Stimulated activated CD4-positive, alpha-beta T cell treated with anti-CD3 and anti-CD28 coated beads, Interleukin-15, amount 100 ng/mL, for 1 hour (primary cell): ENCODE data around the gene MAMDC2.

Experiments used
- DNase-seq, 2 donors: peaks; one replicate each; pipeline ENCODE4 v3.0.0-alpha.2; 2020; ENCODE audit warnings: low read depth in 1 of 2, low spot score in 1 of 2

MAMDC2 gene

DNA sequence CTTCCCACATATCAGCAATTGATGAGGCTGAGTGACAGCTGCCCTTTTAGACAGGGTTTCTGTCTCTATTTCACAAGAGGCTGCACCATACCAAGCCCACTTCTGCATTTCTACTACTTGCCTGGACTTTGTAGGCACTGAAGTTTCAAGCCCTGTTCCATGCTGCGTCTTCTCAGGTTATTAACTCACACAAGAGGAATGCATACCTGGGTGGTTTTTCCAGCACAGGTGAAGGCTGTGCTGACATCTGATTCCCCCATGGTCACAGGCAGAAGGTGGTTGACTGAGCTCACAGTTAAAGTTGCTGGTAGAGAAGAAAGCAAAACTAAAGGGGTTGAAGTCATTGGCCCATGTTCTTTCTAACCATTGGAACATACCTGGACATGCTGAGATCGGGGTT lies 86.6 kb downstream of the MAMDC2 start:
- no peak for DNase-seq

DNA sequence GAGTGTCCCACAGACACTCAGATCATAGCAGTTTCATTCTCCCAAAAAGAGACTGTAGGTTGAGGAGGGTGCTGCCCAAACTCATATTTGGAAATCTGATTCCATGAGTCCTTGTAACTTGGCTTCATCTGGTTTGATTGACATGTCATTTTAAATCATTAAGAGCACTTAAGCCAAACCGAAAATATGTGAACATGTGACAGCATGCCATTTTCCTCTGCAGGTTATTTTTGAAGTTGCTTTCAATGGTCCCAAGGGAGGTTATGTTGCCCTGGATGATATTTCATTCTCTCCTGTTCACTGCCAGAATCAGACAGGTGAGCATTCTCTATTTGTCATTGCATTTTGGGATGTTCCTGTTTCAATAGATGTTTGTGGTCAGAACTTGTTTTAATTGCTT lies 87.6 kb downstream of the MAMDC2 start:
- DNase-seq, result no peak

DNA sequence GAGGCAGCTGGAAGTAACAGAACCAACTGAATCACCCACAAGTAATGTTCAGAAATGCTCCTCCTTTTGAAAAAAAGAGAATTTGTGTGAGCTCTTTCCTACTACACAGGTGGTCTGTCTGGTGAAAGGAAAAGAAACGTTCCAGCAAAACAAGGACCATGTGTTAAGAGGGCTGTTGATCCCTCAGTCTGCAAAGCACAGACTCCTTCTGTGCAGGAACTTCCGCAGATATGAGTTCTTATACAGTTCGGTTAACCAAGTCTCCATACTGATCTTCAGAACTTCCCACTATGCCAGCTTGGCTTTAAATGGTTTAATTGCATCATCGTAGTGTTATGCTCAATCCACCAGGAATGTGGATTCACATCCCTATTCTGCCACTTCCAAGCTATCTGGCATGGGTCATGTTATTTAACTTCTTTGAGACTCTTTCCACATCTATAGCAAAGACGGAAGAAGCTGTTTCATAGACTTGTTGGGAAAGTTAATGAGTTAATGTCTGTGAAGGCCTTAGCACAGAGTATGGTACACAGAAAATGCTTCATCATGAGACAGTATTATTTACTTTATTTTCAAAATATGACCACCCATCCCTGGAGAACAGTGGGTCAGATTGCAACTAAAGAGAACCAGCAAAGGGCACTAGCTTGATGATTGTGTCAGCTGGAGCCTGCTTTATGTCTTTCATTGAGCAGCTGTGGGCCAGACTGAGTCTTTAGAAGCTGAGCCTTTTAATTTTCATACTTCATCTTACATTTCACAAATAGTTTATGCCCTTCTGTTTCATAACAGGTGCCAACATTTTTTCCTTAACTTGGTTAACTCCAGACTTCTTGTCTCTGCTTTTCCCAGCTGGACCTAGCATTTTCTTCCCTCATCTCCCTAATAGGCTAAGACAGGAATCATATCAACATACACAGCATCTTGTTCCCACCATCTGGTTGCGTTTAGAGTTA lies 89.9 kb downstream of the MAMDC2 start:
- no peak for DNase-seq

DNA sequence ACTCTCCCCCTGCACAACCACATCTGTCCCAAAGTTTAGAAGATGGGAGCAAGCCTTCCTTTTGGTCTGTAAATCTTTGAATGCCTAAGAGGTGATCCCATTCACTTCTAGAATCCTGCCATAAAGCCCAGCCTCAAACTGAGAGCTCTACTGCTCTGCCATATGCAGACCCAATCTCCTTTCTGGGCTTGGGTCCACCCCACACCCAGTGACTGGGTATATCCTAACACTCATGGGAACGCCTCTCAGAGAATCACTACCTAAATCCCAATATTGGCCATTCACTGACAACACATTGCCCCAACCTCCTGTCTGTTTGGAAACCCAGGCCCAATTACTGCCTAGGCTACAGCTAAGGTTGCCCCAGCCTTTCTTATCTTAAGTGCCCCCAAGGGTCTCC lies 90.7 kb downstream of the MAMDC2 start:
- no peak for DNase-seq

DNA sequence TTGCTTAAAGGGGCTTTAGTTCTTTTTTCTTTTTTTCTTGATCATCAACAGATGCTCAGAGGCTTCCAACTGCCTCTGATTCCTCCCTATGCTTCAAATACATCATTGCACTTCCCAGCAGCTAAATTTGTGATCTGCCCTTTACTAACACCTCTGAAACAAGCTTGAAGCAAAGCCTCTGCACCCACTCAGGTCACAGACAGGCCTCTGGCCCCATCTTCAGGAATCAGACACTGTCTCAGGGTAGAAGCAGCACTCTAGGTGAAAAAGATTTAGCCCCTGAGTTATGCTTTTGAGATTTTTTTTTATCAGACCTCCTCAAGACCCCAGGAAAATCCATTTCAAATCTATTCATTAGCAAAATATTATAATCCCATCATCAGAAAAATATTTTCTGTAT lies 91.5 kb downstream of the MAMDC2 start:
- DNase-seq, result no peak

DNA sequence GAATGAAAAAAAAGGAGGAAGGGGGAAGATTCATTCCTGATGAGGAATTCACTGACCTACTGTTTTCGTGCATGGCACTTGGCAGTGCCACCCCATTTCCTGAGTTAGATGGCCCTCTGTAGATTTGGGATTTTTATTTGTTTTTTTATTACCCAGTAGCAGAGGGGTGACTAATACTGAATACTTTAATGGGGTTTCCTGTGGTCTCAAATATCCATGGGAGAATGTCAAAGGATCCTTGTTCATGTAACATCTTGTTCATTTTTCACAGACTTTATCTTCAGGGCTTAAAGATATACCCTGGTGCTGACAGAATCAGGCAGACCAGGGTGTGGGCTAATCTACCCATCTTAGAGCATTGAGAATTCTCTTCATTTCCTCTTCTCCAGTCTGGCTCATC lies 93.0 kb downstream of the MAMDC2 start:
- DNase-seq, result no peak

DNA sequence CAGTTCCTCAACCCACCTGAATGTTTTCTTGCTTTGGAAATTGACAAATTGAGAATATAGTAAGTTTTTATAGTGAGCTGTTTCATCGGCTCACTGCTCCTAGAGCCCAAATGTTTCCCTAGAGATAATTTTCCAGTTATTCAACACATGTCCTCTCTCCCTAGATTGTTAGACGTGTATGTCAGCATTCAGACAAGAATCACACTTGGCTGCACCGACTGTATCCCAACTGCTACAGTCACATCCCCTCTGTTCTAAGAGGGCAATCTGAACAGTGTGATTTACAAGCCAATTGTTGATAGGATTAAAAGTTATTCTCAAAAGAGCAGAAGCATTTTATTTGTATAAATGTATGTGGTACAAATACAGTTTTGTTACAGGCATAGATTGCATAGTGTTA lies 93.9 kb downstream of the MAMDC2 start:
- DNase-seq, result no peak

DNA sequence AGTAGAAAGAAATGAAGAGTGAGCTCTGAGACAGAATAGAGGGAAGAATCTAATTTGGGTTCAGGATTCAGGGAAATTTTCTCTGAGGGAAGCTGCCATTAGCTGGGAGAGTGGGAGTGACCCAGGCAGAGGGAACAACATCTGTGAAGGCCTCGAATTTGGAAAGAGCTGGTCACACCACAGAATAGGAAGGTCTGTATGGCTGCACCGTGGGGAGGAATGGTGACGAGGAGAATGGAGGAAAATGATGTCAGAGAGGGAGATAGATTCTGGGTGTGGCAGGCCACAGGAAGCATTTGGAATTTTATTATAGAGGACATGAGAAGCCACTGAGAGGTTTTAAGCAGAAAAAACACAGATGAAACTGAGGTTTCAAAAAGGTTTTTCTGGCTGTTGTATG lies 98.5 kb downstream of the MAMDC2 start:
- DNase-seq, result no peak

DNA sequence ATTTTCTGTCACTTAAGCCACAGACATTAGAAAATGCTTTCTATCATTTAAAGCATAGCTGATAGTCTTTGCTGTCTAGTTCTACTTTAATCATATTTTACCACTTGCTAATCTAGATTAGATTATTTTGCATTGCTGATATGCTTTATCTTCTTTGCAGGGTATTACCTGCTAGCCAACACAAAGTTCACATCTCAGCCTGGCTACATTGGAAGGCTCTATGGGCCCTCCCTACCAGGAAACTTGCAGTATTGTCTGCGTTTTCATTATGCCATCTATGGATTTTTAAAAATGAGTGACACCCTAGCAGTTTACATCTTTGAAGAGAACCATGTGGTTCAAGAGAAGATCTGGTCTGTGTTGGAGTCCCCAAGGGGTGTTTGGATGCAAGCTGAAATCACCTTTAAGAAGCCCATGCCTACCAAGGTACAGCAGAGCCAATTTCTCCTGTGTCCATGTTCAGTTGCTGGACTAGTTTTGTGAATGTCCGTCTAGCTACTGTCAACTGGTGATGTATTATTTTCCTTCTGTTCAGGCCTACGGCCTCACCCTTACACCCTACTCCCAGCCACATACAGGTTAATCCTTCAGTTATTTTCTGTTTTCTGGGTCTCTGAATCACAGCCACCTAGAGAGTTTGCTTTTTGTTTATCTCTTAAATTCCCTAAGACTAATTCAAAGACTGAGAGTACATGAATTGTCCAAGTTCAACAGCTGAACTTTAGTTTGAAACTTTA lies 99.9 kb downstream of the MAMDC2 start:
- no peak for DNase-seq

DNA sequence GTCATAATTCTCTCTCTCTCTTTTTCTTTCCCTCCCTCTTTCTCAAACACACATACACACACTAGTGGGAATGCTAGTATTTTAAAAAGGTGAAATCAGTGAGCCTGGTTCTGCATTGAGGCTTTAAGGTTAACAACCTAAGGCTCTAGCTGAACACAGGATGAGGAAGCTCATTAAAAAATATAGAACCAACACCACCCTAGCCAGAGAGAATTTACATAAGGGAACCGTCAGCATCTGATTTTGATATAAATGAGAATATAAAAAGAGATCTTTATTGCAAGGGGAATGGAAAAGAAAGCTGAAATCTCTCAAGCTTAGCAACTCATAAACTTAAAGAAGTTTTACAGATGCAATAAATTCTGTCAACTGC lies 100.5 kb downstream of the MAMDC2 start:
- DNase-seq, result no peak

DNA sequence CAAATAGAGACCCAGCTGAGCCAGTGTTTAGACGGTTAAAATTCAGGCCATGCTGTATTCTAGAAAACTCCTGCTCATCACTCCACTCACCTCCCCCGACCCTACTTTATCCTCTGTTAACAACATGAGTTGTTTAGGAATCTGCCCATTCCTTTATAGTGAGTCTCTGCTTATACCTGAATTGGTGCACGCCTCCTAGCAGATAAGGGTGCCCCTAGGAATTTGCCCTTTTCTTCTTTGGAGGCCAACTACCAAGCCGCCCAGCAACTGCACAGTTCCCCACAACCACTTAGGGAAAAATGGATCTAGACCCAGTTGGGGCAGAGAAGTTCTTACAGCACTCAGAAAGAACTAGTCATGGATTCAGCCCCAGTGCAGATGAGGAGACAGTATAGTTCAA lies 102.3 kb downstream of the MAMDC2 start:
- DNase-seq, result no peak

DNA sequence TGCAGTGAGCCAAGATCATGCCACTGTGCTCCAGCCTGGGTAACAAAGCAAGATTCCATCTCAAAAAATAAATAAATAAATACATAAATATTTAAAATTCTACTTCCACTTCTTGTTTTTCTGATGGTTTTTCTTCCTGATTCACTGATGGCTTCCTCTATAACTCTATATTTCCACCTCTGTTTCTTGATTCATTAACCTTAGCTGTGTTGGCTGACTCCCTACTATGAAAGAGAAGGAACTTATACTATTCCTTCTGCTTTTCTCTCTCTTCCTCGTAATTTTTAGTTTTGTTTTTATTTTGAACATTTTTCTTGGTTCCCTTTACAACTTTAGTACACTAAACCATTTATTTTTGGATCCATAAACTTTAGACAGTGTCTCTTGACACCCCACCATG lies 103.5 kb downstream of the MAMDC2 start:
- DNase-seq, result no peak

DNA sequence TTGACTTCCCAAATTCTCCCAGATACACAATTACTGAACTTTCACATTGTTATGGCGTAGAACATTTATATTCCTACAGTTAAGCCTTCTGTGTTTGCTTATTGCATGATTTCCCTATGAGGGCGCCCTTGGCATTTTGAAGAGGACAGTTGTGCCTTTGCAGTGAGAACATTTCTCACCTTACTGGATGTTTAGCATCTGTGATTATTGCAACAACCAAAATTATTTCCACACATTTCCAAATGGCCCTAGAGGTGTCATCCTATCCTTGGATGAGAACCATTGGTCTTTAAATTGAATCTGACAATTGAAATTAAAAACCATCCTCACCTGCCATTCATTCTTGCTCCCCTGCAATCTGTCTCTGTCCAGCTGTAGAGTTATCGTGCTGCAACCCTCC lies 104.0 kb downstream of the MAMDC2 start:
- DNase-seq, result no peak

DNA sequence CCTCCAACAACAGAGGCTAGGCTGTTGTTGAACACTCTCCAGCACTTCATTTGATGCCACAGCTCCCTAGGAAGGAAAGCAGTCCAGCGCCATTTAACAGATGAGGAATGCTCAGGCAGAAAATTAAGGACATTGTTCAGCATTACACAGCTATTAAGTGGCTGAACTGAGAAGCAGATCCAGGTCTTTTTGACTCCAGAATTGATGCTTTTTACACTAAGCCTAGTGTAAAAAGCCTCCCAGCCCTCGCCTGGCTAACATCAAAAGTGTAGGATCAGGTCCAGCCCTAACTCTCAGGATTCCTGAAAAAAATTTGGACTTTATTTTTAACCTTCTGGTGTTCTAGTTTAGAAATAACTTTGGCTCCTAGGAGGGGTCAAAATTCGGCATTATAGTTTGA lies 108.7 kb downstream of the MAMDC2 start:
- no peak for DNase-seq

DNA sequence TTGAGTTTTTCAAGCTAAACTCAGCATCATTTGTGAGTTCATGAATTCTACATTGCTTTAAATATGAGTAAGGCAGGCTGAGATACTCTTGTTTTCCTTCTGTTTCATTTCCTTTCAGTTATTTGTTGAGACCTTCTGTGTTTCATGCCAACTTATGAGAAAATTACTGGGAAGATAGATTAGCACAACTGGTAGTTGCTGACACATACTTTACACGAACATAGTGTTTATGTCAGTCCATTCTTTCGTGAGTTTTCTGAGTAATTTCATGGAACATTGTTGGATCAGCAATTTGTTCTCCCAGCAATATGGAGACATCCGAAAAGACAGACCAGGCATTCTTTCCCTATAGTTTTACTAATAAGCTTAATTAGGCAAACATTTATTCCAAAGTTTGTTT lies 113.1 kb downstream of the MAMDC2 start:
- DNase-seq, result no peak

DNA sequence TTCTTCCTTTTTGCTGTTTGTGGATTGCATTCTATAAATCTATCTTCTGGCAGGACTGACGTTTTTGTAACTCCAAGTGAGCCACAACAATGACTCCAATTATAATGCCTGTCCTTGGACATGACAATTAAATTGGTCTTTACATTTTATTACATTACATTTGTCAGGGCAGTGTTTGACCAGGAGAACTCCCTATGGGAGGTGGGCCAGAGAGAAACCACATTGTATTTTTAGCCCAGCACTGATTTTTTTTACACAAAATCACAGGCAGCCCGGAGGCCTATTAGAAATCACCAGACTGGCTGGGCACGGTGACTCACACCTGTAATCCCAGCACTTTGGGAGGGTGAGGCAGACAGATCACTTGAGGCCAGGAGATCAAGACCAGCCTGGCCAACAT lies 116.0 kb downstream of the MAMDC2 start:
- DNase-seq, result no peak

DNA sequence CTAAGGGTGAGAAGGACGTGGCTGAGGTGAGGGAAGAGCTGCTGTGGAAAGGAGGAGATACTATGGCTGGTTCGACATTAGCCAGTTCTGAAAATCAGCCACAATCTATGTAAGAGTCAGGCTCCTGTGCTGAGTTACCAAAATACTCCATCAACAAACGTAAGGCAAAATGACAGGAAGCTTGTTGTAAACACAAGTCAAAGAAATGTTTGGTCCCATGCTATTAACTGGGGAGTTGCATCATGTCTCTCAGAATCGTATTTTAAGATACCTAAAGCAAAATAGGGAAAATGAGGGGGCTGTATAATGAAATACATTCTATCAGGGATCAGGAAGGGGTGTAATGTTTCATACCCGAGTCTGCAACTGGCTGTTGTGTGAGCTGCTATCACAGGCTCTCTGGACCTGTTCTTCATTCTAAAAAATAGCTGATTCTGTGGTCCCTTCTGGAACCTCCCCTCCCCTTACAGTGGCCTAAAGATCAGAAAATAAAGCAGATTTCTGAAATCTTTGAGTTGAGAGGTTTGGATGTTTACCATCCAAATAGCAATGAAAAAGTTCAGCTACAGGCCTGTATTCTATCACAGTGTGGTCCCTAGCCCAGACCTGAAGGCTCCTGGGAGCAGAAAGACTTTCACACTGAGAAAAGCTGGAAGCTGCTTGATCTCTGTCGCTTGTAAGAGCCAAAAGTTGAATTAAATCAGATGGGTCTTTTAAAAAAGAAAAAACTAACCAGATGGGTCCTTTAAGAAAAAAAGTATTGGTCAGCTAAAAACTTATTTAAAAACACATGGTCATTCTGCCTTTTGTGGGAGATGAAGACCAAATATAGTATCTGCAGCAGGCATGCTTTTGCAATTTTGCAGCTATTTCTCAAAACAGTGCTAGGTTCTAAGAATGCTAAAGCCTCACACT lies 117.3 kb downstream of the MAMDC2 start:
- no peak for DNase-seq

DNA sequence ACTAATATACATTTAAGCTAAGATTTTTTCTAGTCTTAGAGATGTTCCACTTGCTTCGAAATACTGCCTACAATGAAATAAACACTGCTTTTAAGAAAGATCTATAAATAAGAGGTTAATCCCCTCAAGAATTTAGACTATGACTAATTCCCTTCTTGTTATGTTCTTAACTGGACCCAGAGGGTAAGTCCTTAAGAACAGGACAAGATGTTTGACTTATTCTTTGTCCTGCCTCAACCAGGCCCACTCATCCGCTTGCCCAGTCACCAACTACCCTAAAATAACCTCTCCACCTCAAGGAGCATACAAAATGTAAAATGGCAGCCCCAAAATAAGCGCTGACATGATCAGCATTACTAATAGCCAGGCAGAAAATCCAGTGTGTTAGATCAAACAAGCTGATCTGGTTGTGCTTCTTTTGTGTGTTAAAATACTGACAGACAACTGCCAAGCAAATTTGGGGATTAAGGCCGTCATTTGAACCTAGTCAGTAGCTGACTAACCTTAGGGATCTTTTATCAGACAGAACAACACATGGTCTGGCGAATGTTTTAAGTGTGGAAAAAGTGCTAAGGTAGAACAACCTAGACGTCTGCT lies 121.5 kb downstream of the MAMDC2 start:
- no peak for DNase-seq

DNA sequence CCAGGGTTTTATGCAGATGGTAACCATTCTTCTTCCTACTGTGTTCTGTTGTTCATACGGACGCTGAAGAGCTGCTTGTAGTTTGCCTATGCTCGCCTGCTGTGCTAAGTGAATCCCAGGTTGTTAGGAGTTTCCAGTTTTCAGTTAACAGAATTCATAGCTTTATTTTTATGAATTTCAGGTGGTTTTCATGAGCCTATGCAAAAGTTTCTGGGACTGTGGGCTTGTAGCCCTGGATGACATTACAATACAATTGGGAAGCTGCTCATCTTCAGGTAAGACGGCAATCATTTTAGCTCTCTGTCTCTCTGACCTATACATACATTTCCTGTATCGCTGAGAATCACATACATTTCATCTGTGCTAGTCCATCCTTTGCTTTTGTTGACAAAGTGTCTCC lies 124.9 kb downstream of the MAMDC2 start:
- DNase-seq, result no peak

DNA sequence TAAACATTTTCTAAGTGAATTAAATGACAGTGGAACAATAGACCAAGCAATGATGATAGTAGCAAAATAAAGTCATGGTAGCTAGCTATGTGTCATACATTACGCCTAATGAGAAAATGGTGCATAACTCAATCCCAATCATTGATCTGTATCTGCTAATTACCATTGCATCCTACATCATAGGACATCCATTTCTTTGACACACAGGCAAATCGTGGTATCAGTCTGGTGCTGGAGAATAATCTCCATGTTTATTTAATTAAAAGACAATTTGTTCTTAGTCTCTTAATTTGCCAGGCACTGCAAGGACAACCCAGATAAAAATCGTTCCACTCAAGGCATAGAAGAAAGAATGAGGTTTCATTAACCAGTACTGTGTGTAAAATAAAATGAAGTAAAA lies 125.6 kb downstream of the MAMDC2 start:
- DNase-seq, result no peak

DNA sequence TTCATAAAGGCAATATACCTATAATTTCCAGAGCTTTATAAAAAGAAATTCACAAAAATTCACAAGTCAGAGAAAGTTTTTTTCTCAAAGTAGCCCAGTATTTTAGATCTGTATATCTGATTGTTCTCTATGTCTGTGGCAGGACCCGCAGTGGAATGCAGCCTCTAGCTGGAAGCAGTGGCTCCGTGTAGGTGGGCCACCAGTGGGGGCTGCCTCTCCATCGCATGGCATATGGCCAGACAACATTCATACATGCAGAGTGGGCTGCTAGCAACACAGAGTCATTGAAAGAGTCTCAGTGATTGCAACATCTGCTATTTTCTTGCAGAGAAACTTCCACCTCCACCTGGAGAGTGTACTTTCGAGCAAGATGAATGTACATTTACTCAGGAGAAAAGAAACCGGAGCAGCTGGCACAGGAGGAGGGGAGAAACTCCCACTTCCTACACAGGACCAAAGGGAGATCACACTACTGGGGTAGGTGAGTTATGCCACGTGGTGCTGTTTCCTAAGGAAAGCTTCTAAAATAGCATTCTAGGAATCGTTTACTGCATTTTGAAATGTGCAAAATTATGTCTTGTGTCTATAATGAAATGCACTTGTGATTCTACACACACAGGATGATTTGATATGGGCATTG lies 126.6 kb downstream of the MAMDC2 start:
- no peak for DNase-seq
